Suprapubic skin (tissue), 4 donors: ENCODE measurements around the gene SND1. TPM values are rescaled to one million over a fixed set of nuclear protein-coding genes. Genes with fewer than 3 reads are reported as not detected.

Experiments
- DNase-seq, 2 donors: peaks; one replicate each; pipeline ENCODE4 v3.0.0-alpha.2; 2019; ENCODE audit warnings: low spot score in 2 of 2
- H3K27ac ChIP-seq: fragments of 200-600 bp; sonication (generic); one replicate; pipeline ENCODE4 v1.5.1; 2019
- H3K27me3 ChIP-seq: fragments of 200-600 bp; sonication (generic); one replicate; pipeline ENCODE4 v1.5.1; 2019
- H3K36me3 ChIP-seq: fragments of 200-600 bp; sonication (generic); one replicate; pipeline ENCODE4 v1.5.1; 2019
- H3K4me1 ChIP-seq: fragments of 200-600 bp; sonication (generic); one replicate; pipeline ENCODE4 v1.5.1; 2019
- H3K4me3 ChIP-seq: fragments of 200-600 bp; sonication (generic); one replicate; pipeline ENCODE4 v1.5.1; 2019; ENCODE audit warnings: mild to moderate bottlenecking
- H3K9me3 ChIP-seq: fragments of 200-600 bp; sonication (generic); one replicate; pipeline ENCODE4 v1.5.1; 2019
- EP300 ChIP-seq: sonication (generic); formaldehyde crosslinking; IDR thresholded peaks from one replicate; pipeline ENCODE4 v1.6.1; 2017; ENCODE audit warnings: antibody characterized with exemption
- POLR2A ChIP-seq, 2 donors: fragments of 450-650 bp; IDR thresholded peaks; one replicate each; pipeline ENCODE4 v1.6.1; 2017; ENCODE audit warnings: antibody characterized with exemption in 2 of 2, mild to moderate bottlenecking in 2 of 2, moderate library complexity in 2 of 2
- POLR2AphosphoS5 ChIP-seq, 3 donors: sonication (generic); formaldehyde crosslinking; IDR thresholded peaks; one replicate each; pipeline ENCODE4 v1.6.1; 2017; ENCODE audit warnings: antibody characterized with exemption in 3 of 3
- WGBS: methylation state at CpG from one replicate; pipeline ENCODE4 v1.1.5; 2018; 5-methylcytosine and 5-hydroxymethylcytosine counted together
- total RNA-seq, 4 donors: library from RNA; depleted of rRNA; stranded (reverse); fragments of >200 nt; gene quantifications; one replicate each; pipeline ENCODE4 v1.1.0, GENCODE V29; 2016
- TF ChIP-seq, protein P1 (sequence below), 2 donors: fragments of 200-600 bp in 1 of 2; fragments of 450-650 bp in 1 of 2; sonication (generic) in 1 of 2; IDR thresholded peaks; one replicate each; pipeline ENCODE4 v1.5.1; 2016 to 2019; ENCODE audit warnings: antibody characterized with exemption in 2 of 2, mild to moderate bottlenecking in 1 of 2, moderate library complexity in 1 of 2

Gene SND1
- total RNA-seq, 4 donors from 2014 or later = 72.2 to 99.8 (median 77.2) TPM

- Histone ChIP-seq H3K4me3 (no peak overlapping the region), H3K4me1 (no peaks in the 10 kb centered on the region), H3K27ac (no peak overlapping the region), H3K27me3 (no peaks in the 10 kb centered on the region), H3K9me3 (no peaks in the 10 kb centered on the region), H3K36me3 (peaks cover 1% of the 10 kb centered on the region)
- 88% methylated on average over 3 of the region's 3 CpGs for WGBS
- TF ChIP-seq POLR2A (IDR thresholded peaks at IDR 0.05) = no peak
- TF ChIP-seq, protein P1, sequence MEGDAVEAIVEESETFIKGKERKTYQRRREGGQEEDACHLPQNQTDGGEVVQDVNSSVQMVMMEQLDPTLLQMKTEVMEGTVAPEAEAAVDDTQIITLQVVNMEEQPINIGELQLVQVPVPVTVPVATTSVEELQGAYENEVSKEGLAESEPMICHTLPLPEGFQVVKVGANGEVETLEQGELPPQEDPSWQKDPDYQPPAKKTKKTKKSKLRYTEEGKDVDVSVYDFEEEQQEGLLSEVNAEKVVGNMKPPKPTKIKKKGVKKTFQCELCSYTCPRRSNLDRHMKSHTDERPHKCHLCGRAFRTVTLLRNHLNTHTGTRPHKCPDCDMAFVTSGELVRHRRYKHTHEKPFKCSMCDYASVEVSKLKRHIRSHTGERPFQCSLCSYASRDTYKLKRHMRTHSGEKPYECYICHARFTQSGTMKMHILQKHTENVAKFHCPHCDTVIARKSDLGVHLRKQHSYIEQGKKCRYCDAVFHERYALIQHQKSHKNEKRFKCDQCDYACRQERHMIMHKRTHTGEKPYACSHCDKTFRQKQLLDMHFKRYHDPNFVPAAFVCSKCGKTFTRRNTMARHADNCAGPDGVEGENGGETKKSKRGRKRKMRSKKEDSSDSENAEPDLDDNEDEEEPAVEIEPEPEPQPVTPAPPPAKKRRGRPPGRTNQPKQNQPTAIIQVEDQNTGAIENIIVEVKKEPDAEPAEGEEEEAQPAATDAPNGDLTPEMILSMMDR (IDR thresholded peaks at IDR 0.05) = no peak
- no peak for TF ChIP-seq EP300
- DNase-seq = no peak
Observed at GRCh38 chr7:127910670-127911069, 258.7 kb downstream of the SND1 start.

- H3K27ac ChIP-seq = no peak overlapping the region
- 100% methylated on average over 1 of the region's 1 CpG for WGBS
- H3K36me3 ChIP-seq = no peaks in the 10 kb centered on the region
Observed at GRCh38 chr7:127911968-127912511, 260.0 kb downstream of the SND1 start.

GRCh38 chr7:127912901-127913300 lies 260.9 kb downstream of the SND1 start:
- no peak overlapping the region for H3K27ac ChIP-seq
- no peak for DNase-seq
- H3K4me3 ChIP-seq = no peak overlapping the region
- no peaks in the 10 kb centered on the region for H3K9me3 ChIP-seq
- TF ChIP-seq POLR2AphosphoS5 (IDR thresholded peaks at IDR 0.05) (no peak), EP300 (no peak), POLR2A (IDR thresholded peaks at IDR 0.05) (no peak)
- TF ChIP-seq, protein P1 (IDR thresholded peaks at IDR 0.05) = no peak
- H3K4me1 ChIP-seq = no peaks in the 10 kb centered on the region
- H3K27me3 ChIP-seq = no peaks in the 10 kb centered on the region
- no peaks in the 10 kb centered on the region for H3K36me3 ChIP-seq
- WGBS = 67% methylated on average over 2 of the region's 2 CpGs

More at GRCh38 chr7:127911968-127912511, 260.0 kb downstream of the SND1 start:
- H3K4me1 ChIP-seq = no peaks in the 10 kb centered on the region
- H3K4me3 ChIP-seq = no peak overlapping the region
- TF ChIP-seq POLR2AphosphoS5 (IDR thresholded peaks at IDR 0.05) = no peak
- no peak for TF ChIP-seq EP300
- TF ChIP-seq POLR2A (IDR thresholded peaks at IDR 0.05) = no peak
- TF ChIP-seq, protein P1 (IDR thresholded peaks at IDR 0.05) = no peak
- H3K9me3 ChIP-seq = no peaks in the 10 kb centered on the region
- no peaks in the 10 kb centered on the region for H3K27me3 ChIP-seq
- DNase-seq = no peak

DNA sequence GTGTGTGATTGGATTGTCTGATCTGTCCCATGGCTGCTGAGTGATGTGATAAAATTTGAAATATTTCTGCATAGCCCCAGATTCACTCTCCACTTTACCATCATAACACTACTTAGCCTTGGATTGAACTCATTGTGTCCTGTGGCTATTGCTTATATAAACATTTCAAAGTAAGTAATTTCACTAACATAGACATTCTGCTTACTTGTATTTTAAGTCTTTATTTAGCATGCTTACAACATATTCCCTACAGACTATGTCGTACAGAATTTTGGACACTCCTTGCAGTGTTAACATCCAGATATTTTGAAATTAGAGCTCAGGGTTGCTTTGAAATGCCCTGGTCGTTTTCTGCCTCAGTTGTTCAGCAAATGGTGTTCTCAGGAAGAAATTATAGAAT lies 261.7 kb downstream of the SND1 start:
- WGBS = 69% methylated on average over 2 of the region's 2 CpGs
- Histone ChIP-seq H3K4me3 (no peak overlapping the region), H3K4me1 (no peaks in the 10 kb centered on the region), H3K9me3 (no peaks in the 10 kb centered on the region), H3K27me3 (no peaks in the 10 kb centered on the region), H3K27ac (no peak overlapping the region), H3K36me3 (no peaks in the 10 kb centered on the region)
- TF ChIP-seq POLR2A (IDR thresholded peaks at IDR 0.05) = no peak
- TF ChIP-seq, protein P1 (IDR thresholded peaks at IDR 0.05) = no peak
- no peak for TF ChIP-seq EP300
- TF ChIP-seq POLR2AphosphoS5 (IDR thresholded peaks at IDR 0.05) = no peak
- no peak for DNase-seq

DNA sequence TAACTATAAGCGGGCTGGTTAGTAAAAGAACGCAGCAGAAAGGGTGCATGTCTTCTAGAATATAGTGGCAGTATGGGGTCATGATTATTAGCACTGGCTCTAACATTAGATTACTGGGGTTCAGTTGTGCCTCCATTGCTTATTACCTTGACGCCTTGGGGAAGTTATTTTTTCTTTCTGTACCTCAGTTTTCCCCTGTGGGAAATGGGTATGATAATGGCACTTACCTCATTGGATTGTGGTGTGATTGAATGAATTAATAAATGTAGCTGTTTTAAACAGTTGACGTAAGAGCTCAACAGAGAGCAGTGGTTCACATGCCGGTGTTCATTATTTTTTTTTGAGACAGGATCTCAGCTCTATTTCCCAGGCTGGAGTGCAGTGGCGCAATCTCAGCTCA lies 262.7 kb downstream of the SND1 start:
- 96% methylated on average over 6 of the region's 6 CpGs for WGBS
- H3K27ac ChIP-seq = no peak overlapping the region
- no peak for DNase-seq
- H3K27me3 ChIP-seq = no peaks in the 10 kb centered on the region
- H3K9me3 ChIP-seq = no peaks in the 10 kb centered on the region
- no peaks in the 10 kb centered on the region for H3K4me1 ChIP-seq
- TF ChIP-seq POLR2A (IDR thresholded peaks at IDR 0.05) = no peak
- TF ChIP-seq, protein P1 (IDR thresholded peaks at IDR 0.05) = no peak
- no peak for TF ChIP-seq POLR2AphosphoS5 (IDR thresholded peaks at IDR 0.05)
- TF ChIP-seq EP300 = no peak
- no peaks in the 10 kb centered on the region for H3K36me3 ChIP-seq
- no peak overlapping the region for H3K4me3 ChIP-seq
